ENCODE data around the gene PON3. TPM values are rescaled to one million over a fixed set of nuclear protein-coding genes. Genes with fewer than 3 reads are reported as not detected.

The PON3 gene
- total RNA-seq, 2 experiments from 2014 or later, result not detected

GRCh38 chr7:95368235-95368634, 27.9 kb downstream of the PON3 start:
- intact Hi-C loops (cut with micrococcal nuclease), result no loop called here
- ChIA-PET POLR2A (no interaction called here), CTCF (no interaction called here)
- no peak for DNase-seq
- H3K27ac Mint-ChIP-seq, result no peak overlapping the region
- no peak overlapping the region for H3K4me3 Mint-ChIP-seq
- peaks cover 8% of the 10 kb centered on the region for H3K27me3 Mint-ChIP-seq
- no peaks in the 10 kb centered on the region for H3K4me1 Mint-ChIP-seq (ENCODE audit: low read depth)
- no peaks in the 10 kb centered on the region for H3K36me3 Mint-ChIP-seq
- no peaks in the 10 kb centered on the region for H3K9me3 Mint-ChIP-seq

- Mint-ChIP-seq H3K4me3 (no peak overlapping the region), H3K9me3 (no peaks in the 10 kb centered on the region), H3K27me3 (peaks cover 8% of the 10 kb centered on the region), H3K27ac (no peak overlapping the region), H3K36me3 (no peaks in the 10 kb centered on the region), H3K4me1 (ENCODE audit: low read depth) (no peaks in the 10 kb centered on the region)
- intact Hi-C loops (cut with micrococcal nuclease), result no loop called here
- no peak for DNase-seq
- CTCF ChIA-PET, result no interaction called here
- POLR2A ChIA-PET, result no interaction called here
Measured at GRCh38 chr7:95367606-95368005, 28.6 kb downstream of the PON3 start.

- no peaks in the 10 kb centered on the region for H3K36me3 Mint-ChIP-seq
- H3K9me3 Mint-ChIP-seq, result no peaks in the 10 kb centered on the region
- ChIA-PET POLR2A (no interaction called here), CTCF (no interaction called here)
- peaks cover 8% of the 10 kb centered on the region for H3K27me3 Mint-ChIP-seq
- no peaks in the 10 kb centered on the region for H3K4me1 Mint-ChIP-seq (ENCODE audit: low read depth)
- H3K27ac Mint-ChIP-seq, result no peak overlapping the region
- intact Hi-C loops (cut with micrococcal nuclease), result no loop called here
- no peak for DNase-seq
- no peak overlapping the region for H3K4me3 Mint-ChIP-seq
Measured at GRCh38 chr7:95365151-95365550, 31.0 kb downstream of the PON3 start.

- no peak for DNase-seq
- ChIA-PET CTCF (no interaction called here), POLR2A (no interaction called here)
- Mint-ChIP-seq H3K4me1 (ENCODE audit: low read depth) (no peaks in the 10 kb centered on the region), H3K27ac (no peak overlapping the region), H3K9me3 (no peaks in the 10 kb centered on the region), H3K27me3 (no peaks in the 10 kb centered on the region), H3K4me3 (no peak overlapping the region), H3K36me3 (no peaks in the 10 kb centered on the region)
- intact Hi-C loops (cut with micrococcal nuclease), result no loop called here
Measured at GRCh38 chr7:95357623-95358022, 38.6 kb downstream of the PON3 start.

GRCh38 chr7:95342642-95343307, 53.4 kb downstream of the PON3 start:
- no peak overlapping the region for H3K27ac Mint-ChIP-seq
- POLR2A ChIA-PET, result no interaction called here
- H3K36me3 Mint-ChIP-seq, result no peaks in the 10 kb centered on the region
- CTCF ChIA-PET, result interaction anchor here (0.6 kb wide), 1 partner anchor 33 kb away, joined by 3 read pairs; no protein-coding TSS in a partner anchor
- DNase-seq, result no peak
- H3K4me1 Mint-ChIP-seq (ENCODE audit: low read depth), result no peaks in the 10 kb centered on the region
- no peak overlapping the region for H3K4me3 Mint-ChIP-seq
- H3K27me3 Mint-ChIP-seq, result no peaks in the 10 kb centered on the region
- intact Hi-C loops (cut with micrococcal nuclease), result no loop called here
- no peaks in the 10 kb centered on the region for H3K9me3 Mint-ChIP-seq

- Mint-ChIP-seq H3K9me3 (no peaks in the 10 kb centered on the region), H3K36me3 (no peaks in the 10 kb centered on the region), H3K4me1 (ENCODE audit: low read depth) (no peaks in the 10 kb centered on the region), H3K4me3 (no peak overlapping the region), H3K27ac (no peak overlapping the region), H3K27me3 (no peaks in the 10 kb centered on the region)
- POLR2A ChIA-PET, result no interaction called here
- DNase-seq, result no peak
- intact Hi-C loops (cut with micrococcal nuclease), result no loop called here
- CTCF ChIA-PET, result no interaction called here
Measured at GRCh38 chr7:95342029-95342428, 54.1 kb downstream of the PON3 start.

GRCh38 chr7:95340491-95340890, 55.7 kb downstream of the PON3 start:
- intact Hi-C loops (cut with micrococcal nuclease), result no loop called here
- Mint-ChIP-seq H3K4me1 (ENCODE audit: low read depth) (no peaks in the 10 kb centered on the region), H3K36me3 (no peaks in the 10 kb centered on the region), H3K27me3 (no peaks in the 10 kb centered on the region), H3K9me3 (no peaks in the 10 kb centered on the region), H3K4me3 (no peak overlapping the region), H3K27ac (no peak overlapping the region)
- POLR2A ChIA-PET, result no interaction called here
- CTCF ChIA-PET, result no interaction called here
- DNase-seq, result no peak

GRCh38 chr7:95338832-95339231, 57.3 kb downstream of the PON3 start:
- Mint-ChIP-seq H3K4me3 (no peak overlapping the region), H3K27ac (no peak overlapping the region), H3K4me1 (ENCODE audit: low read depth) (no peaks in the 10 kb centered on the region), H3K9me3 (no peaks in the 10 kb centered on the region), H3K27me3 (no peaks in the 10 kb centered on the region), H3K36me3 (no peaks in the 10 kb centered on the region)
- intact Hi-C loops (cut with micrococcal nuclease), result no loop called here
- ChIA-PET POLR2A (no interaction called here), CTCF (no interaction called here)
- no peak for DNase-seq

GRCh38 chr7:95335093-95335492, 61.1 kb downstream of the PON3 start:
- no peak for DNase-seq
- CTCF ChIA-PET, result no interaction called here
- no peaks in the 10 kb centered on the region for H3K36me3 Mint-ChIP-seq
- H3K9me3 Mint-ChIP-seq, result no peaks in the 10 kb centered on the region
- H3K27ac Mint-ChIP-seq, result no peak overlapping the region
- intact Hi-C loops (cut with micrococcal nuclease), result no loop called here
- H3K27me3 Mint-ChIP-seq, result no peaks in the 10 kb centered on the region
- POLR2A ChIA-PET, result no interaction called here
- H3K4me1 Mint-ChIP-seq (ENCODE audit: low read depth), result peaks cover 12% of the 10 kb centered on the region
- H3K4me3 Mint-ChIP-seq, result no peak overlapping the region

- intact Hi-C loops (cut with micrococcal nuclease), result no loop called here
- H3K27me3 Mint-ChIP-seq, result no peaks in the 10 kb centered on the region
- DNase-seq, result no peak
- ChIA-PET POLR2A (no interaction called here), CTCF (no interaction called here)
- peaks cover 13% of the 10 kb centered on the region for H3K4me1 Mint-ChIP-seq (ENCODE audit: low read depth)
- H3K4me3 Mint-ChIP-seq, result no peak overlapping the region
- no peaks in the 10 kb centered on the region for H3K9me3 Mint-ChIP-seq
- no peaks in the 10 kb centered on the region for H3K36me3 Mint-ChIP-seq
- no peak overlapping the region for H3K27ac Mint-ChIP-seq
Measured at GRCh38 chr7:95334447-95334846, 61.7 kb downstream of the PON3 start.

GRCh38 chr7:95330961-95331337, 65.2 kb downstream of the PON3 start:
- H3K4me1 Mint-ChIP-seq (ENCODE audit: low read depth), result peaks cover 13% of the 10 kb centered on the region
- ChIA-PET POLR2A (no interaction called here), CTCF (no interaction called here)
- no peak for DNase-seq
- intact Hi-C loops (cut with micrococcal nuclease), result no loop called here
- peak overlapping the region; percentile 38 for H3K4me3 Mint-ChIP-seq
- no peaks in the 10 kb centered on the region for H3K9me3 Mint-ChIP-seq
- no peaks in the 10 kb centered on the region for H3K36me3 Mint-ChIP-seq
- H3K27ac Mint-ChIP-seq, result no peak overlapping the region
- no peaks in the 10 kb centered on the region for H3K27me3 Mint-ChIP-seq

GRCh38 chr7:95330204-95330960, 65.8 kb downstream of the PON3 start:
- no peak overlapping the region for H3K27ac Mint-ChIP-seq
- POLR2A ChIA-PET, result no interaction called here
- CTCF ChIA-PET, result no interaction called here
- peaks cover 5% of the 10 kb centered on the region for H3K27me3 Mint-ChIP-seq
- DNase-seq, result no peak
- peaks cover 13% of the 10 kb centered on the region for H3K4me1 Mint-ChIP-seq (ENCODE audit: low read depth)
- no peaks in the 10 kb centered on the region for H3K36me3 Mint-ChIP-seq
- intact Hi-C loops (cut with micrococcal nuclease), result no loop called here
- peak overlapping the region; percentile 38 for H3K4me3 Mint-ChIP-seq
- no peaks in the 10 kb centered on the region for H3K9me3 Mint-ChIP-seq

GRCh38 chr7:95327356-95327755, 68.8 kb downstream of the PON3 start:
- H3K27ac Mint-ChIP-seq, result no peak overlapping the region
- POLR2A ChIA-PET, result no interaction called here
- H3K9me3 Mint-ChIP-seq, result no peaks in the 10 kb centered on the region
- intact Hi-C loops (cut with micrococcal nuclease), result no loop called here
- no peaks in the 10 kb centered on the region for H3K36me3 Mint-ChIP-seq
- no peak overlapping the region for H3K4me3 Mint-ChIP-seq
- DNase-seq, result no peak
- peaks cover 13% of the 10 kb centered on the region for H3K4me1 Mint-ChIP-seq (ENCODE audit: low read depth)
- CTCF ChIA-PET, result no interaction called here
- peaks cover 9% of the 10 kb centered on the region for H3K27me3 Mint-ChIP-seq

All from activated CD4-positive, alpha-beta memory T cell treated with anti-CD3 and anti-CD28 coated beads for 36 hours (primary cell).